Renal cortical epithelial cell (primary cell): ENCODE data around the gene ARL6IP4. TPM values are rescaled to one million over a fixed set of nuclear protein-coding genes. Genes with fewer than 3 reads are reported as not detected.
"Not testable (repeated sequence)": the region's sequence is repeated elsewhere in the genome, so short reads cannot be mapped to it uniquely, and the experiment has no call there.

Experiments used
- DNase-seq: peaks from one replicate; pipeline ENCODE4 v3.0.0-alpha.2; 2011; ENCODE audit warnings: low read depth
- total RNA-seq: library from RNA; depleted of rRNA; stranded (reverse); fragments of >200 nt; gene quantifications from 2 replicates; pipeline ENCODE4 v1.2.3, GENCODE V29; 2014

ARL6IP4 gene
- total RNA-seq, result 119 and 198 TPM in 2 replicates

DNA sequence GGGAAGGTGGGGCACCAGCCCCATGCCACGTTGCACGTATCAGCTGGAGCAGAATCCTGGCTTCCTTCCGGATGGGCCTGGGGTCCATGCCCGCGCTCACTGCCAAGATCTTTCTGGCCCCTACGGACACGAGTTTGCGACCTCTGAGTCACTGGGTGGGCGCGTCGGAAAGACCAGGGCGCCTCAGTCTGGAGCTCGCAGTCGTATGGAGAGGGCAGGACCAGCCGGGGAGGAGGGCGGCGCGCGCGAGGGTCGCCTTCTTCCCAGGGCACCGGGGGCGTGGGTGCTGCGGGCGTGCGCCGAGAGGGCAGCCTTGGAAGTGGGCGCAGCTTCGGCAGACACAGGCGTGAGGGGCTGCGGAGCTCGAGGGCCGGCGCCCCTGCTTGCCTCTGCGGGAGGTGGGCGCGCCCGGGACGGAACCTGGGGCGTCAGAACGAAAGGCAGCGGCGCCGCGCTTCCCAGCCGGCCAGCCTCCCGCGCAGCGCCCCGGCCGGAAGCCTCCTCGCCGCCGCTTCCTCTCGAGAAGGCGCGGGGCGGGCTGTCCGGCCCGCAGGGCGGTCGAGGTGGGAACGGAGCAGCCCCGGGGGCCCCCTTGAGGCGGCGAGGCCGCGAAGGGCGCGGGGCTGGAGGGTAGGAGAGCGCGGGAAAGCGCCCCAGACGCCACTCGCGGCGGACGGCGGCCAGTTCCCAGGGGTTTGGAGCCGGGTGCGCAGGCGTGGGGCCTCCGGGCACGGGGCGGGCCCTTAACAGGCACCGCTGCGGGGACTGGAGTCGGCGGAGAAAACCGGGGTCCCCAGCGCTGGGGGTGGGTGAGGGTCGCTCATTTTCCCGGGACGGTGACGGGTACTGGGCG is at the start of gene ARL6IP4:
Gene ARL6IP4 (plus strand): TSS at position 499 of the 853 bp plus-strand sequence. CDS start 459 bp downstream, outside the sequence.
- DNase-seq, result no peak

DNA sequence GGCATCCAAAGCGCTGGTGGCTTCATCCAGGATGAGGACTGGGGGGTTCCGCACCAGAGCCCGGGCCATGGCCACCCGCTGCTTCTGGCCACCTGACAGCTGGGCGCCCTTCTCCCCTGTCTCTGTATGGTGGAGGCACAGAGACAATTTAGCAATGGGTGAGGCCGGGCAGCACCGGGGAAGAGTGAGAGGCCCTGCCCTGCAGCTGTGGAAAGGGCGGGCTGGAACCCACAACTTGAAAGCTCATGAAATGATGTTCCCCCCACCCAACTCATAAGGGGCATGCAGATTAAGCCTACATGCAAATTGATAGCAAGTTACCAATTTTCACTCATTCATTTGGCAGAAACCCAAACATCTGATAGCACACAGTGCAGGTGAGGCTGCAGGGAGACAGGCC is 48.3 kb upstream of the ARL6IP4 start:
- DNase-seq, result no peak

DNA sequence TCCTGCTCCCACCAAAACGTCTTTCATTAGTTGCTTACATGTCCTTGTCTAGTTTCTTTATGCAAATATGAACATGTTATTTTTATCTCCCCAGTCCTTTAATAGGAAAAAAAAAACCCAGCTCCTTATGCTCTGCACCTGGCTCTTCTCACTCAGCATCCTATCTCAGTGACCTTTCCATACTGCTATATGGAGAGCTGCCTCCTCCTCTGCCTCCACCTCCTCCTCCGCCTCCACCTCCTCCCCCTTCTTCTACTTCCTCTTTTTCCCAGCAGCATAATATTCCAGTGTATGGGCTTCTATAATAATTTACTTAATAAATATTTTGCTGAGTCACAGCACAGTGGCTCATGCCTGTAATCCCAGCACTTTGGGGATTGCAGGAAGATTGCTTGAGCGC is 45.8 kb upstream of the ARL6IP4 start:
- no peak for DNase-seq

DNA sequence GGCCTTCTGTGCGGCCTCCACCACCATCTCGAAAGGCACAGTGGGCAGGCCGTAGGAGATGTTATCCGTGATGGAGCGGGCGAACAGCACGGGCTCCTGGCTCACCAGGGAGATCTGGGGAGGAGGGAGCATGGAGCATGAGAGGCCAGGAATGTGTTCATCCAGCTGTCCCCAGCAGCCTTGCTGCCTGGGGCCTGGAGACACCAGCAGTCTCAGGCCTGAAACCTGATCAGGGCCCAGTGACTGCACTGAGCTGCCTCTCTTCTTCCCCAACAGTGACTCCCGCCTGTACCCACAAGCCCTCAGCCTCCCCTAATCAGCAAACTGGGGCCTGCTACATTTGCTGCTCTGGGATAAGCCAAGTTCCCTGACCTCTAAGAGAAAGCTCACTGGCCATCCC is 45.2 kb upstream of the ARL6IP4 start:
- no peak for DNase-seq

DNA sequence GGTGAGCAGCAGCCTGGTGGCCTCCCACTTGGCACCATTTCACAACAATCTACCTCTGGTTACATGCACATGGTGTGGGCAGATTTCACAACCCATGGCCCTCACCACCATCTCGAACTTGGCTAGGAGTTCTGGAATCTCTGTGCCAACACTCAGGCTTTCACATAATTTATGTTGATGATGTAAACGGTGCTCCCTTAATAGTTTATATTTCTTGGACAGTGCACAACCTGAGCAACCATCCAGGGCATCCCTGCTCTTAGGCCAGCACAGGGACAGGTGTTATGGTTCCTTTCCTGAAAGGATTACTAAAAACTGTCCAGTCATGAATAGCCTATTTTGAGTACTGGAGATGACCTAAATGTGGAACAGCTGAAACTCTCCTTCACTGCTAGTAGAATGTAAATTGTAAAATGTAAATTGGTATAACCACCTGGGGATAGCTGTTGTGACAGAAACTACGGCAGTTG is 42.8 kb upstream of the ARL6IP4 start:
- DNase-seq, result peak; percentile 51

DNA sequence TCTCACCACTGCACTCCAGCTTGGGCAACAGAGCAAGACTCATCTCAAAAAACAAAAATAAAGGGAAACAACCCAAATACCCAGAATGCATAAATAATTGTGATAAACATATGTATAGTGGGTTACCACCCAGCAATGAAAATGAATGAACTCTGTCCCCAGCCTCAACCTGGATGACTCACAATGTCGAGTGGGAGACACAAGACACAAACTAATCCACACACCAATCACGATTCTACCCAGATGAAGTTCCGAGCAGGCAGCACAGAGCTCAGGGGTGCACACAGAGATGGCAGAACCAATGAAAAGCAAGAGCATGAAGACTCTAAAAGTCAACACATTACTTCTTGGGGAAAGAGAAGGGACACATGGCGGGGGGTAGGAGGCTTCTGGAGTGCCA is 41.4 kb upstream of the ARL6IP4 start:
- no peak for DNase-seq

DNA sequence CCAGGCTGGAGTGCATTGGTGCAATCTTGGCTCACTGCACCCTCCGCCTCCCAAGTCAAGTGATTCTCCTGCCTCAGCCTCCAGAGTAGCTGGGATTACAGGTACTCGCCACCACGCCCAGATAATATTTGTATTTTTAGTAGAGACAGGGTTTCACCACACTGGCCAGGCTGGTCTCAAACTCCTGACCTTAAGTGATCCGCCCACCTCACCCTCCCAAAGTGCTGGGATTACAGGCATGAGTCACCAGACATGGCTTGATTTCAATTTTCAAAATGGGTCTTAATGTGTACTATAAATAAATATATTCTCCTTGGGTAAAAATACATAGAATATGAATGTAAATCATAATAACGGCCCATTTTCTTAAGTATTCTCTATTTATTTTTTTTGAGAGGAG is 39.1 kb upstream of the ARL6IP4 start:
- not testable (repeated sequence) for DNase-seq

DNA sequence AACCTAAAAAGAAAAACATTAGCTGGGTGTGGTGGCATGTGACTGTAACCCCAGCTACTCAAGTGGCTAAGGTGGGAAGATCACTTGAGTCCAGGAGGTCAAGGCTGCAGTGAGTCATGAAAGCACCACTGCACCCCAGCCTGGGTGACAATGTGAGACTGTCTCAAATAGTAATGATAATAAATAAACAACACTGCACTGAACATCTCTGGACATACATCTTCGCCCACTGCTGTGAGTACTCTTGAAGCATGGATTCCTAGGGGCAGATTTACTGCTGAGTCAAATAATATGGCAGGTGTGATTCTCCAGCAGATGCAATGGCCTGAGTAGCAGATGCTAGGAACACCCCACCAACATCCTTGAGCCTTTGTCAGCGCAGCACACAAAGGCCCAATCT is 37.8 kb upstream of the ARL6IP4 start:
- DNase-seq, result peak; percentile 41

DNA sequence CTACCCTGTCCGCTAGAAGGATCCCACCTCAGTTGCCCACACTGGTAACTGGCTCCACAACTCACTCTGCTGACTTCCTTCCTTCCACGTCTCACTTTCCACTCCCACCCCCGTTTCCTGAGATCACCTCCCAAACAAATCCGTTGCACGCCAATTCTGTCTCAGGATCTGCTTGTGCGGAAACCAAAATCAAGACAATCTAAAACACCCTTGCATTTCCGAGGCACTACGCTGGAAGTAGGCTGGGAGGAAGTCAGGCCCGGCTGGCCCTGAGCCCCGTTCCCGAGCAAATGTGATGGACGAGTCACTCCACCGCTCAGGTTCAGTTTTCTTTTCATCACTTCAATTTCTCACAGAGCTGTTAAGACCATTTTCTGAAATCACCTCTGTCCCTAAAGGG is 37.3 kb upstream of the ARL6IP4 start:
- no peak for DNase-seq

DNA sequence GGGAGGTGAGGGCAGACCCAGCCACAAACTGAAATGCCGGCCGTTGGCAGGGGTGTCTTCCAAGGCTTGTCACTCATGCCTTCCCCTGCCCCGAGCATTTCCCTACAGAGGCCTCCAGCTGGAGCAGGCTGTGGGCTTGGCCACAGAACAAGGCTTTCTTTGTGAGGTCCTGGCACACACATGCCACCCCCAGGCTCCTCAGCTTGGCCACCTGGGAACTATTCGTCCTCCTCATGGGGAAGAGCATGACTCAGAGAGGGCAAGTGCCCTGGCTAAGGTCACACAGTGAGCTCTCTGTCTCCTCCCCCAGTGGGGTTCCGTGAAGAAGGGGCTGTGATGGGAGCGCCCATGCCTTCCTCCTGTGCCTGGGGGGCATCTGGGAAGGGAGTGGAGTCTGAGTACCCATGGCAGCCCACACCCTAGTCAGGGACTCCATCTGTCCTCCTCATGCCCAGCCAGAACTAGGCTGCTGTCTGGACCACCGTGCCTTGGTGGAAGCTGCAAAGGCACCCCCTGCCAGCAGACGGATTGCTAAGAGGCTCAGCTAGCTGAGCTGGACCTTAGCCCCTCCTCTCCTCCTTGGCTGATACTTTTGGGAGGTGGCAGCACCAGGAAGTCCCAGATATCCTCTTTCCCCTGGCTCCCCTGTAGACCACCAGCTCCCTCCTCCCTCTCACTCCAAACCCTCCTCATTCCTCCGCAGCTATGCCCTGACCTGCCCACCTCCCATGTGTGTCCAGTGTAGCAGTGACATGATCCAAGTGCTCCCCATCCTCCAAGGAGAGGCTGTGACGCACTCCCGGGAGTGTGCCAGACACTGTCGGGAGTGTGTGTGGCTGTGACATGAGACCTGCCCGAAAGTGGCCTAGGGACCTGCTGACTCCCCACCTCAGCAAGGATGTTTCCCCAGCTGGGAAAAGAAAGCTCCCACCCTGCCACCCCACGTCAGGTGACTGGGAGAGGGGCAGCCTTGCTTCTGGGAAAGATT is 35.6 kb upstream of the ARL6IP4 start:
- DNase-seq, result peak; percentile 83

DNA sequence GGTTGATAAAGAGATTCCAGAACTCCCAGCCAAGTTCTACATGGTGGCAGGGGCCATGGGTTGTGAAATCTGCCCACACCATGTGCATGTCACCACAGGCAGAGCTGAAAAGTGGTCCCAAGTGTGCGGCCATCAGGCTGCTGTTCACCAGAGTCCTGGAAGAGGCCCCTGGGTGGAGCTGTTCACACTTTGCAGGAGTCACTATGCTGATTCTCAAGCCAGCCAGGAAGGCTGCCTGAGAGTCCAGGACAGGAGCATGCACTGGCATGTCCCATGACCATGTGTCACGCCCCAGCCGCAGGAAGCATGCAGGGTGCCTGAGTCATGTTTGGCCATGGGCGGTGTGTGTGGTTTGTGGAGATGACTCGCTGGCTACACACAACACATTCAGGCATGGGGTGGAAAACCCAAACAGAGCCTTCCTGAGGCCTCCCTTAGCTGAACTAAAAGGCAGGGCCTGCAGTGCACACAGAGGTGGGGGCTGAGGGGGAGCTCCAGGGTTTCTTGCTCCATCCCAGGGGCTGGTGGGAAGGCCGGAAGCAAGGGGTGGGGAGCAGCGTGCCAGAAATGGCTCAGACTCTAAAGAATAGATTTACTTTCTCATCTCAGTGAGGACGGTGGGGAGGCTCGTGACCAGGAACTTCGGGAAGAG is 33.7 kb upstream of the ARL6IP4 start:
- peak; percentile 99 for DNase-seq

DNA sequence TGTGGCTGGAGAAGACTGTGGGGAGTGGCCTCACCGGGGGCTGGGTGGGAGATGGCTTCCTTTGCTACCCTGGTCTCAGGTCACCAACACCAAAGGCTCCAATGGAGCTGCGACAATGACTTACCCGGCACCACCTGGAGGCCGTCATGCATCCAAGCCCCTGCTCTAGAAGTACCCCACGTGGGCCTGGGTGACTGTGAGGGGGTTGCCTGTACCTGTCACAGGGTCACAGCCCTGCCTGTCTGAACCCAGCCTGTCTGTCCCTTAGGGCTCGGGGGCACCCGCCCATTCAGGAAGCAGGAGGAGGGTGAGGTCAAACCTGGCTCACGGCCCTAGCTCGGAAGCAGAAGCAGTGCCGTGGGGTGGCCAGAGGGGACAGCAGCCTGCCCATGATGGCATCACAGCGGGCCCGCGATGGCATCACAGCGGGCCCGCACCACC is 33.1 kb upstream of the ARL6IP4 start:
- DNase-seq, result no peak

DNA sequence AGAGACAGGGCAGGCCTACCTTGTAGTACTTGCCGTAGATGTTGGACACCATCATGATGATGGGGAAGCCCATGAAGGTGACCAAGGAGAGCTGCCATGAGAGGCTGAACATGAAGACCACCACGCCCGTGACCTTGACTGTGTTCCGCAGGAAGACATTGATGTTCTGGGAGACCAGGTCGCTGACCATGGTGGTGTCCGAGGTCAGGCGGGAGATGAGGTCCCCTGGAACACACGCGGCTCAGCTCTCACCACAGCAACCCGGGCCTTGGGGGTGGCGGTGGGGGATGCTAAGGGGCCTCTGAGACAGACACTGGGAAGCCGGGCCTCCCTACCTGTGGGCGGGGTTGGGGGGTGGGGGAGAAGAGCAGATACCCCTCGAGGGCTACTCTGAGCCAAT is 31.9 kb upstream of the ARL6IP4 start:
- DNase-seq, result no peak

DNA sequence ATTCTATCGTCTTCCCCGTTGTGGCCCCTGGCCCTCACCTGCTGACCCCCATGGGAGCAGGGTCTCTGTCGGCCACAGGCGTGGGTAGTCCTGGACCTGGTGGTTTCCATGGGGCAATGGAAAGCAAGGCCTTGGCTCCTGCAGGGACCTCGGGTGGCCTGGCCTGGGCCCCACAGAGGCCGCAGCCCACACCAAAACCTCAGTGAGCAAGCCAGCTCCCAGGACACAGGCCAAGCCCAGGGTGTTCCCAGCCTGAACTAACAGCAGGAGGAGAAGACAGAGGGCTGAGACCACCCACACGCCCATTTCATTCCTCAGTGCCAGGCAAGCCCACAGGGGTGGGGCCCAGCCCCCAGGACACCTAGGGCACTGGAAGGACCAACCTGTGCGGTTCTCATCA is 31.1 kb upstream of the ARL6IP4 start:
- no peak for DNase-seq

DNA sequence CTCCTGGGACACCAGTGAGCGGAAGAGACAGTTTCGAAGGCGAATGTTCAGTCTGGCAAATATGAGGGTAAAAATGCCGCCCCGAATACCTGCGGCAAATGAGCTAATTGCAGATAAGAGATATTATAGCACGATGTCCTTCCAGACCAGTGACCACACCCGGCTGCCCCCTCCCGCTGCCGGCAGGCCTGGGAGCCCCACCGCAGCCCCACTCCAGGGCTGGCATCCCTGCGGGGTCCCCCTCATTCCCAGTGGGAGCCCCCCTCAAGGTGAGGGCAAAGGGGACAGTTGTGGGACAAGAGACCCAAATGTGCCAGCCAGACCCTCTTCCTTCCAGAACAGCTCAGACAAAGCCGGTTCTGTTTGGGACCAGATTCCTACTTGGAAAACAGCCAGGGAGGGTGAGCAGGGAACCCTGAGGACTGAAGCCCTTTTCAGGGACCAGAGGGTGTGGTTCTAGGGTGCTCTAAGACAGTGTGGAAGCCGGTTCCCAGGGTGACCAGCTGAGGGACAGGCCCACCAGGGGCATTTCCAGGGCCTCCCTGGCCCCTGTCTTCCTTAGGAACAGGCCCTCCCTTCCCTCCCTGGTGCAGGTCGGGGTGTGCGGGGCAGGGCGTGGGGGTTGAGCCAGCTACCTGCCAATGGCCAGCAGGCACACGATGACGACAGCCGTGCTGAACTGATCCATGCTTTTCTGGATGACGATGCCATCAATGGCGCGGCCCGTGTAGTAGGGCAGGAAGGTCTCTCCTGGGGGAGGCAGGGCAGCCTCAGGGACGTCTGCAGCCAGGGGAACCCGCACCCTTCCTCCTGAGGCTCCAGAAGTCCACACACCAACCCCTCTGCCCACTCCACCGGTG is 30.4 kb upstream of the ARL6IP4 start:
- DNase-seq, result no peak

DNA sequence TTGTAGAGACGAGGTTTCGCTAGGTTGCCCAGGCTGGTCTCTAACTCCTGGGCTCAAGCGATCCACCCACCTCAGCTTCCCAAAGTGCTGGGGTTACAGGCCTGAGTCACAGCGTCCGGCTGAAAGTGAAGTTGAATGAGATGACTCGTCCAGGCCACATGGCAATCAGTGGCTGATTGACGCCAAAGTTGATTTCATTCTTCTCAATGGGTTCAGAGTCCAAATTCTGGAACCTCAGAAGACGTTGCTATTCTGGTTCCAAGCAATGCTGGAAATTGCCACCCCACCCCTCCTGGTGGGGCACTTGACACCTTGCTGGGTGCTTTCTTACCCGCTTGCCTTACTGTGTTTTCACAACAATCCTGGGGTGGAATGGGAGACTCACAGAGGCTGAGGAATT is 29.1 kb upstream of the ARL6IP4 start:
- peak; percentile 82 for DNase-seq

DNA sequence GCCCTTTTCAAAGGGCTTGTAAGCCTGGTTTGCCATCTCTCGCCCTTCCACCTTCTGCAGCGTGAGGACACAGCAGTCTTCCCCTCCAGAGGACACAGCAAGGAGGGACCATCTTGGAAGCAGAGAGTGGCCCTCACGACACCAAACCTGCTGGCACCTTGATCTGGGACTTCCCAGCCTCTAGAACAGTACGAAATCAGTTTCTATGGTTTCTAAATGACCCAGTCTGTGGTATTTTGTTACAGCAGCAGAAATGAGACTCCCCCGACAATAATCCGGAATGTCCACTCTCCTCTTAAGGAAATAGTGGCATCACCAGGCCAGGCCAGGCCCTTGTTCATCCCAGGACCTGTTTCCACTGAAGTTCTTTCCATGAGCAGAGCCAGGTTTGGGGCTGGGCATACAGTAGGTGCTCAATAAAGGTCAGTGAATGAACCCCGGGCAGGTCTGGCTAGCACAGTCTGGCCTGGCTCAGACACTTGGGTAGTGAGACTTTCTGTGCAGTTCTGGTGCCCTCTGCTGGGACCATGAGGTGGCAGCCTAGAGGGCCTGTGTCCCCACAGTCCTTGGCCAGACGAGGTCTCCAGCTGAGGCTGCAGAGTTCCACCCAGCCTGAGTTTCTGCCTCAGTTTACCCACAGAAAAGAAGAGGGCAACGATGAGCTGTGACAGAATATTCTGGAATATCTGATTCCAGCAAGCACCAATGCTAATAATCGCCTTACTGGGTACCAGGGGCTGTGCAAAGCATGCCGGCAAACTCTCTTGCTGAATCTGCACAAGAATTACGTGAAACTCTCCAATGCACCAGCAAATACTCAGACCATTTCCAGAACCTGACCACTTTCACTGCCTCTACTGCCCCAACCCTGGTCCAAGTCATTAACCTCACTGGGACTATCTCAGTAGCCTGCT is 28.2 kb upstream of the ARL6IP4 start:
- DNase-seq, result peak; percentile 60

DNA sequence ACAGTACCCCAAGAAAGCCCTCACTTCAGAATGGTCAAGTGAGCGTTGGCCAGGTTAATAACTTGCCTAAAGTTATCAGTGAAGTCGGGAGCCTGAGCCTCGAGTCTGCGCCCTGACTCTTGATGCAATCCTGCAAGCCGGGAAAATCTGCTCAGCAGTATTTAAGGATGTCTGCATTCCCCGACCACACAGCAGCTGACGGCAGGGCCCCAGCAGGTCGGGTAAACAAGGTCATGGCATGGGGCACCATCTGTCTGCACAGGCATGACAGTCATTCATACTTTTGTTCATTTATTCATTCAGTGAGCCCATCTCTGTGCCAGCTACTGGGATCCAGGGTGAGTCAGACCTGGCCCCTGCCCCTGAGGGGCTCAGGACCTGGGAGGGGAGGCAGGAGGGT is 25.3 kb upstream of the ARL6IP4 start:
- no peak for DNase-seq

DNA sequence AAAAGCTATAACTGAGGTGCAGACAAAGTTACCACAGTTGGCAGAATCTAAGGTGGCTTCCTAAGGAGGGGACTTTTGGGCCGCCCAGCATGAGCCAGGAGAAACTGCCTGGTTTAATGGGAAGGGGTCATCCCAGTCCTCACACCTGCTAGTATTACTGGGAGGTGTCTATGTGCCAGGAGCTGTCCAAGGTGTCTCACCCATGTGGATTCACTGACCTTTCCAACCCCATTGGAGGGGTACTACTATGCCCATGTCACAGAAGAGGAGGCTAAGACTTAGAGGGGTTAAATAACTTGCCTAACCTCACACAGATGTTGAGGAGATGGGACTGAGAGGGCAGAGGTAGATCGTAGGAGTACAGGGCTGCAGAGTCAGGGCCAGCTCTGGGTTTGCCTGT is 24.4 kb upstream of the ARL6IP4 start:
- DNase-seq, result no peak
